Stimulated activated CD4-positive, alpha-beta T cell treated with anti-CD3 and anti-CD28 coated beads, Interleukin-15, amount 100 ng/mL, for 1 hour (primary cell): ENCODE measurements around the gene ODC1.
"Not testable (repeated sequence)": the region's sequence is repeated elsewhere in the genome, so short reads cannot be mapped to it uniquely, and the experiment has no call there.

ENCODE experiments used
- DNase-seq, 2 donors: peaks; one replicate each; pipeline ENCODE4 v3.0.0-alpha.2; 2020; ENCODE audit warnings: low read depth in 1 of 2, low spot score in 1 of 2

ODC1 gene

DNA sequence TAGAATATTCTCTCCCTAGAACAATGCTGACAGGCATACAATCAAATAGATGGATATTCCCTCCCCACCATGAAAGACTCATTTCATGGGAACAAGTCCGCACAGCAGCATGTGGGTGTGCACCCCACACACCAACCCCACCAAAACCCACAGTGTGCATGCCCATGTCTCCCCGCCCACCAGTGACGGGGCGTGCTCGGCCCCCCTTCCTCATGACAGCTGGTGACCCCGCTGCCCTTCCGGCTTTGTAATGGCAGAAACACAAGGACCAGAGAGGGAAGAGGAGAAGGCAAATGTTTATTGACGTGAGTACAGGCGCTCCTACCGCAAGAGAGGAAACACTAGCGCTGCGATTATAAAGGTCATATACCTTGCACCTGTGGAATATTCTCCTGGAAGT lies 30.8 kb upstream of the ODC1 start:
- DNase-seq, result no peak

DNA sequence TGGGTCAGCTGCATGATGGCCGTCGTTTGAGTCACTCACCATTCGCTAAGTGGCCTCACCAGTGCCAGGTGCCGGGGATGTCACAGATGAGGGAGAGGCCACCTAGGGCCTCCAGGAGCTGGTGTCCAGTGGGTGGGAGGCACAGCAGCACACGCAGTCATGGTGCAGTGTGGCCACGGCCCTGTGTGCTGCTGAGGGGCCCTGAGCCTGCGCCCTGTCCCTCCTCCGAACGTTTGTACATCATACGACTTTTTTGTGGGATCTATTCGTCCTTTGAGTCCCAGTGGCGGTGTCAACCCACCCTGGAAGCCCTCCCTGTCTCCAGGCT lies 30.1 kb upstream of the ODC1 start:
- DNase-seq, result no peak

DNA sequence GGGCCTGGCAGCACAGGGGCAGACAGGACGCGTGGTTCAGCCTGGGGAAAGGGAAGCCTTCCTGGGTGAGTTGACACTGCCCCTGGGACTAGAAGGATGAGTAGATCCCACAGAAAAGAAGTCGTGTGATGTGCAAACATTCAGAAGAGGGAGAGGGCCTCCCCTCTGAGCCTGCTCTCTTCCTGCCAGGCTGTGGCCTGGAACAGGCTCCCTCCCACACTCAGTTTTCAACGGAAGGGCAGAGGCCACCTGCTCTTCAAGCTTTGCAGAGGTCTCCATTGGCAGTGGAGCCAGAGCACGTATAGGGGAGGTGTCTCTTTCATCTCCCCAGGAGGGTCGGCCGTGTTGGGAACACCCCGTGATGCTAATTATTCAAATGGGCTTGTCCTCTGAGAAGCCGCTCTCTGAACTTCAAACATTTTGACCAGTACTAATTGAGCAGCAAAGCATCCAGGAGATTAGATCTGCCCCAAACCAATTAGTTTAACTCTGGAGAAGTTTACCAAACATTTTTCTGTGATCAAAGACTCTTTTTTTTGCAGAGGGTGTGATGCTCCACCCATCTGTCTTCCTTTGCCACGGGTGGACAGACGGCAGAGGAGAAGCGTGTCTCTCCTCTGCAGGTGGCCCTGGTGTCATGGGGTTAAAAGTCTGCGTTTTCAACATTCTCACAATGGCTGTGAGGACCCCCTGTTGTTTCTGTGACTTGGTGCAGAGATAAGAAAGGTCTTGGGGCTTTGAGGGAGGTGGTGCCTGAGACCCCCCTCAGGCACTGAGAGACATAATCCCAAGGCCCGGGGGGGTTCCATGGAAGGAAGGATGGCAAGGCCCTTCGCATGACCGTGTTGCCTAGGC lies 29.5 kb upstream of the ODC1 start:
- DNase-seq, result no peak

DNA sequence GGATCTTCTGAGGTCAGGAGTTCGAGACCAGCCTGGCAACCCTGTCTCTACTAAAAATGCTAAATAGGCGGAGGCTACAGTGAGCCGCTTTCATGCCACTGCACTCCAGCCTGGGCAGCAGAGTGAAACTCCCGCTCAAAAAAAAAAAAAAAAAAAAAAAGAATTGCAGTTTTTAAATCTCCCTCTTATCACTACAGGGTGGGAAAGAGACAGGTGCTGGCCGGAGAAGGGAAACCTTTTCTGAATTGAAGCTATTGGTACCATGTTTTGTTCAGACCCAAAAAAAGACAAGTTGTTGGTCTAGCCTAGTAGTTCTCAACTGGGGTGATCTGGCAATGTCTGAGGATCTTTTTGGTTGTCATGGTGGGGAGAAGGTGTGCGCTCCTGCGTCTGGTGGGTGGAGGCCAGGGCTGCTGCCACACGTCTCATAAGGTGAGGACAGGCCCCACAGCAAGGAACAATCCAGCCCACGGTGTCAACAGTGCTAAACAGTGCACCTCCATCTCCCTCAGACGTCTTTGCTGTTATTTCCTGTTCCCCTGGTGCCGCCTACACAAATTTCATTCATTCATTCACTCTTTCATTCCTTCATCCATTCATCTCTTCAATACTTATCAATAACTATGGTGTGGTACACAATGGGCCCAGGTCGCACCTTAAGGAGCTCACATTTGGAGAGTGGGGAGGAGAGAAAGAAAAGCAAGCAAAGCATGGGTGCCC lies 28.8 kb upstream of the ODC1 start:
- no peak for DNase-seq

DNA sequence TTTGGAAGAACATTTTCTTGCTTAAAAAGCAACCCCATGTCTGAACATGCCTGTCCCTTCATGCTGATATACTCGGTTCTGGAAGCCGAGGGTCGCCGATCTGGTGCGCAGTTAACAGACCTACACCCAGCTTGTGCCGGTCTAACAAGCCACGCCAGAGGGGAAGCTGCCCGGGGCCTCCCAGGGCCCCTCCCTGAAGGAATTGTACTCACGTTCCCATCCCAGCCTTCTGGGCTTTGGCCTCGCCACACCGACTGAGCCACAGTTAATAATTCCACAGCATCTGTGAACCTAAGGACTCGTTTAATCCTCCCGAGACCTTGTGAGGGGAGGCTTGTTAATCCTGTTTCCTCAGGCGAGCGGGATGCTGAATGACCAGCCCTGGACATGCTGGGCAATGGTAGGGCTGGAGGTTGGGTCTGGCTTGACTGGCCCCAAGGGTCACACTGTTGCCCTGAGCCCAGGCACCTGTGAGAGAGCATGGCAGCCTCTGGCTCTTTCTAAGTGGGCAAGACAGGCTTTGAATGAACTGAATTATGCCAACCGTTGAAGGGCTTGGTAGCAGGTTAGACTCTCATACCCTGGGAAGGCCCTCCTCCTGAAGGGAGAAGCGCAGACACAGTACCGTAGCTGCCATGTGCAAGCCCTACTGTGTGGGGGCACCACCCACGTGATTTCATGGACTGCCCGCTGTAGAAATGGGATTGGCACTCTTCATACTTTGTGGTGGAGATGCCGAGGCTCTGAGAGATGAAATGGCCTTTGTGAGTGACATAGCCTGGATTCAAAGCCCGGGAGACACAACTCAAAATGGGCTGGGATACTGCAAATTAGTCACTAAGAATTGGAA lies 27.9 kb upstream of the ODC1 start:
- DNase-seq, result no peak

DNA sequence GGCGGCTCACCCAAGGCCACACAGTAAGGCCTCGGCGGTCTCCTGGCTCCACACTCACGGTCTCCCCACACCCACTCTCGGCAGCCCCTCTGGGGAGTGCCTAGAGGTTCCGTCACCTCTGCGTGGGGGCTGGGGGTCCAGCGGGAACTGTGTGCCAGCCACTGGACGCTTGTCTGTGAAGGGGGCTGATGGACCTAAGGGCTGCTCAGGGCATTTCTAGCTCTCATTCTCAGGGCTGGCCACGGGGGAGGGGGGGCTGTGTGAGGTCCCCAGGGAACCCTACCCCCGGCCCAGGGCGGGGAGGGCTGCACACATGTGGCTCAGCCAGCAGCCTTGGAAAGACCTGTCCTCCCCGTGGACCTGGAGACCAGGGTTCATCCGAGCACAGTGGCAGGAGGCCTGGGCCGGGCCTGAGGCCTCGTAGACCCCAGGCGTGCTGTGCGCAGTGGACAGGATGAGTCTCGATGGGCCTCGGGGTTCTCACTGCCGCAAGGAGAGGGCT lies 27.1 kb upstream of the ODC1 start:
- no peak for DNase-seq

DNA sequence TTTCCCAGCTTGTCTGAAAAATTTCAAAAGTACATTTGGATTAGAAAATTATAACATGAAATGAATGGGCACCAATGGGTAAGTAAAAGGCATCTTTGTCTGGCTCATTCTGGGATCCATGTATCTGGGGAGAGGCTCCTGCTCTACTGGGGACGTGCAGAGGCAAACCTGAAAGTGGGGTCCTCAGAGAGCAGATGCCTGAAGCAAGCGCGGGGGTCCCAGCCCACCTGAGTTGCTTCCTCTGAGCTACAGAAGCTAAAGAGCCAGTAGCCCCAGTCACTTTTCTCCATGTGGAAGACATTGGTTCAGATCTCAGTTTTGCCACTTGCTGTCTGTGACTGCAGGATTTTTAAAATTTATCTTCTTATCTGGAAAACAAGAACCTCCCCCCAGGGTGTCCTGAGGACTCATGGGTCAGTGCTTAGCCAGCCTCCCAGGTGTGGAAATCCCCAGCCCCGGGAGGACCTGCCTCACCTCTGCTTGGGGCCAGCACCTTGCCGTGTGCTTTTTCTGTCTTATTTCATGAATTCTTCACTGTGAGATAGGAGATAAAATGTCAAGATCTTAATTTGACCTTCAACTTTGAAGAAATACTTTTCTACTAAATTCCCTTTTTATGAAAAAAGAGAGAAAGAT lies 25.1 kb upstream of the ODC1 start:
- DNase-seq, result no peak

DNA sequence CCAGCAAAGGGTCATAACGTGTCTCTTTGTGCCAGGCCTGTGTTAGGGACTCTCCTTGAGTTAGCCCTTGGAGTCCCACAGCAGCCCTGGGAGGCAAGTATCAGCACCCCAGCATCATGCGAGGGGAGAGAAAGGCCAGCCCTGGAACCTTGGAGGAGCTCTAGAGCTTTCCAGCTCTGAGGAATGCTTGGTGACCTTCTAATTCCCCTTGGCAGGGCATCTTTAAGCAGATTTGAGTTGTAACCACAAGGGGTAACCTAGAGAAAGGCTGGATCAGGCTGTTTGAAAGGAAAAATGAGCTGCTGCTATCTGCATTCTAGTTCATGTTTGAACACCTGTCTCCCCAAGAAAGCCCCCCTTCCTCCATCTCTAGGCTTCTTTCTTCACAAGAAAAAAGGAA lies 23.8 kb upstream of the ODC1 start:
- no peak for DNase-seq

DNA sequence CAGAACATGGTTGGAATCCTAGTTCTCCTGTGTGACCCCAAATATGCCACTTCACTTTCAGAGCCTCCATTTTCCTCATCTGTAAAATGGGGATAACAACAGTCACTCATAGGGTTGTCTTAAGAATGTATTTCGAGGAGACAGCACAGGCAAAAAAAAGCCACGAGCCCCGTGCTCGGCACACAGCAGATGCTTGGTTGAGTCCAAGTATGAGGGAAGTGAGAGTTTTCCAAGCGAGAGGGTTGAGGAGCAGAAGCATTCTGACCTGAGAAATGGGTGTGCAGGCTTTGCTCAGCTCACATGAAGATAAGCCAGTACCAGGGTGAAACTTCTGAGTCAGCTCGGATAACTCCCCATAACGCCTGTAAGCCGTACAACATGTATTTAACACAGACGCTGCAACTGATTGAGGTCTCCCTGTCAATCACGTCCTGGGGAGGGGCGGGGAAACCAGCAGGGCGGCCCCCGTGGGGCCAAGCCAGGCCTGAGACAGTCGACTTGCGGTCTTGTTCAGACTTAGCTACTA lies 23.0 kb upstream of the ODC1 start:
- DNase-seq, result no peak

DNA sequence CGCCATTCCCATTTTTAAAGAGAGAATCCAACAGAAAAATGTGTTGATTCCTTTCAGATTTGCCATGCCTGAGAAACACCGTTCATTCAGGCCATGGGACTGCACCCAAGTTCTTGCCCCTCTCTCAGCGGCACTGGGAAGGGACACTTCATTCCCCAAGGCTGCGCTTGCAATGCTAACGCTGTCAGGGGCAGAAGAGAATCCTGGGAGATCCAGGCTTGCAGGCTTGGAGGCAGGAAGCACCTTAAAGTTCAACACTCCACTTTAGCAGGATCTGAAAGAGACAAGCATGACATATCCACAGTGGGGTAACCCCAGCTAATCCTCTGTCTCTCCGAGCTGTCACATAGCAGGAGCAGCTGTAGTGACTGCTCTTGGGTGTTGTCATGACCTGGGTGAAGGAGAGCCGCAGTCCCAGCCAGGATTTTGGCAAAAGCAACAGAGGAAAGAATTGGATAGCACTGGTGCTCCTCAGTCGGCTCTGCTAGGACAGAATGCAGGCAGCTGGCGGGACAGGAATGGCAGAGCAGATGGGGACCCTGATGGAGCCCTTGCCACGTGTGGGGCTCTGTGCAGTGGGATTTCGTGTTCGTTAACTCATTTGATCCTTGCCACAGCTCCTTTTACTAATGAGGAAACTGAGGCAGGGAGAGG lies 22.0 kb upstream of the ODC1 start:
- DNase-seq, result no peak

DNA sequence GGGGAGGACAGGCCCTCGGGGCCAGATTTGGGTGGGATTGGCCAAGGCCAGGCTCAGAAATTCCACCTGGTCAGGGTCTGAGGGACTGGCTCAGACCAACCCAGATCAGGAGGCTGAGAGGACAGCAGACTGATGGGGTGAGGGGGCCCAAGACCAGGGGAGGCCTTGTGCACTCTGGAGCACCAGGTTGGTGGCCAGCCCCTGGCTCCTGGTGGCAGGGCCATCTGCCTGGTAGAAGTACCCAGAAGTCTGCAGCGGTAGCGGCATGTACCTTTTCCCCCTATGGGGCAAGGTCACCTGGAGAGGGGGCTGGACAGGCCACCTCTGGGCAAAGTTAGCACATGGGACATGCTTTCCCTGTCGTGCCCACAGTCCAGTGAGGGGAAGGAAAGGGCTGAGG lies 21.2 kb upstream of the ODC1 start:
- DNase-seq, result no peak

DNA sequence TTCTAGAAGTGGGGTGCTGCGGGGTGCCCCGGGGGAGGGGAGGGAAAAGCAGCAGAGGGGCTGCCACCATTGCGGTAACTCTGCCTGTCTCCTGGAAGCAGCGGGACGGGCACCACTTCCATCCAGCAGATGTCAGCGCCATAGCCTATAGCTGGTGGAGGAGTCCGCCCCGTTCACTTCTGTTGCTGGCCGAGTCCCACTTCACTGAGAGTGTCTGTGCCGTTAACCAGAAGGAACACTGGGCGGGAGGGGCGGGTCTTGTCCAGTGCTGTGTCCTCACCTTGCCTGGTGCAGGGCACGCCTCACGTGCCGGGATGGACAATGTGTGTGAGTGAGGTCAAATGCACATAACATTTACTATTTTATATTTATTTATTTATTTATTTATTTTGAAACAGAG lies 19.3 kb upstream of the ODC1 start:
- DNase-seq, result no peak

DNA sequence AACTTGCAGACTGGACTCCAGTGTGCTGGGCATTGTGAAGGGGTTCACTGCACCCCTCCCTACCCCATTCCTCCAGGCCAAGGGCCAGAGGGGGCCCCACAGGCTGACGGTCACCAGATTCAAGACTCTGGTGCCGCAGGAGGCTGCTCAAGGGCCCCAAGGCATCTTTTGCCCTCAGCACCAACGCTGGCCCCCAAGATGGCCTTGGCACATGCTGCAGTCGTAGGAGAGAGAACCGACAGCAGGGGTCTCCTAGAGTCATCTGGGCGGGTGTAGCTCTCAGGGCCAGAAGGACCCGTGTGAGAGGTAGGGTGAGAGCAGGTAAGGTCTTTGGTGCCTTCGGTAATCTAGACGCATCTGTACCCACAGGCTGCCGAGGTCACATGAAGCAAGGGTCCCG lies 18.7 kb upstream of the ODC1 start:
- no peak for DNase-seq

DNA sequence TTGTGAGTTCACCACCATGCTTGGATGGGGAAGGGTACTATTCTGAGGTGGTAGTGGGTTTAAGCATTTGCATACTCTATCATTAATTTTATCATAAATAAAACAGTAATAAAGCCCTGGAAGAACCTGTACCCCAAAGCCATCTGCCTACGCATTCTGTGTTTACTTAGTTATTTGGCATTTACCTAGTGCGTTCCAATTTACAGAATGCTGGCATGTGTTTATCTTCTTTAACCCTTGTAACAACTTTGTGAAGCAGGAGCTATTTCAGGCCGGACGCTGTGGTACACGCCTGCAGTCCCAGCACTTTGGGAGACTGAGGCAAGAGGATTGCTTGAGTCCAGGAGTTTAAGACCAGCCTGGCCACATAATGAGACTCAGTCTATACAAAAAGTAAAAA lies 17.8 kb upstream of the ODC1 start:
- no peak for DNase-seq

DNA sequence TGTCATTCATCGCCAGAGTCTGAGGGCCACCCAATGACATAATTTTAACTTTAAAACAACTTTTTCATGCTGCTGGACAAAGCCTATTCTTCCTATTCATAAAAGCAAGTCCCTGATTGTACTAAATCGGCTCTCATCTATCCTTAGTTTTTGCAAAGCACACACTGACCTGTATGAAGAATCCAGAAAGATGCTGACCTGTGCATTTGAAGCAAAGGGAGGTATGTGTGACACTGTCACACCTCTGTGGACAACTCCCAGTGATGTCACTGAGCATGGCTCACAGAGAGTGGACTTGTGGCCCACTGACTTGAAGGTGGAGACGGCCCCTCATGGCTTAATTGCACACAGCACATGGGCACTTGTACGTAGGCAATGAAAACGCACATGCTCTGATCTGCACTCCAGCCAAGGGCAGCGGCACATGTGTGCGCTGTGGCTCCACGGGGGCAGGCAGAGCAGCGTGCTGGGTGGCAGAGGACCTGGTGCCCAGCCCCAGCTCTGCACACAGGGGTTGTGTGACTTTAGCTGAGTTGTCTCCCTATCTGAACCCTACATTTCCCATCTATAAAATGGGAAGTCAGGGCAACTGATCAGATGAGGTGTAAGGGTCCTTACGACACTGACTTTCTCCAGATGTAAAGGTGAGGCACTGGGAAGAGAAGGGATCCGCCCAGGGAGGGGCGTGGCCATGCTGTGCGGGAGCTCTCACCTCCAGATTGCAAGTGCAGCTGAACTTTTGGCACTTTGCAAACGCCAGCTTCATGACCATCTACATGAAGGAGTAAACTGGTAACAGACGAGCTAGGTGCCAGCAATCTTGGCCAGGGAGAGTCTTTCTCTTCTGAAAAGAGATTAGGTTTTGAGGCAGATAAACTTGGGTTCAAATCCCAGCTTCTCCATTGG lies 14.3 kb upstream of the ODC1 start:
- DNase-seq, result no peak

DNA sequence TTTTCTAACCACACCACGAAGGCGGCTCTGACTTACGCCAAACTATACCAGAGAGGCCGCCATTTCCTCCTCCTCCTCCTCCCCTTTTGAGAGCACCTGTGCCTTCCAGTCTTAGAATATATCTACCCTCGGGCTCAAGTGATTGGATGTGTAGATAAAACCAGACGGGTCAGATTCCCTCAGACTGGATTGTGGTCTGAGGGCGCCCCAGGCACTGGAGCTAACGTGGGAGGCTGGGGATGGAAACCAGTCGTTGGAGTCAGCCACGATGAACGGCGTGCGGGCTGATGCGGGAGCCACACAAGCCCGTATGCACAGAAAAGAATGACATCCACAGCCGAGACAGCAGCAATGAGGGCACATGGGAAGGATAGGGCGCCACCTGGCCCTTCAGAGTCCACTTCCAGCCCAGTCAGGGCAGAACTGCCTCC lies 12.3 kb upstream of the ODC1 start:
- DNase-seq, result no peak

DNA sequence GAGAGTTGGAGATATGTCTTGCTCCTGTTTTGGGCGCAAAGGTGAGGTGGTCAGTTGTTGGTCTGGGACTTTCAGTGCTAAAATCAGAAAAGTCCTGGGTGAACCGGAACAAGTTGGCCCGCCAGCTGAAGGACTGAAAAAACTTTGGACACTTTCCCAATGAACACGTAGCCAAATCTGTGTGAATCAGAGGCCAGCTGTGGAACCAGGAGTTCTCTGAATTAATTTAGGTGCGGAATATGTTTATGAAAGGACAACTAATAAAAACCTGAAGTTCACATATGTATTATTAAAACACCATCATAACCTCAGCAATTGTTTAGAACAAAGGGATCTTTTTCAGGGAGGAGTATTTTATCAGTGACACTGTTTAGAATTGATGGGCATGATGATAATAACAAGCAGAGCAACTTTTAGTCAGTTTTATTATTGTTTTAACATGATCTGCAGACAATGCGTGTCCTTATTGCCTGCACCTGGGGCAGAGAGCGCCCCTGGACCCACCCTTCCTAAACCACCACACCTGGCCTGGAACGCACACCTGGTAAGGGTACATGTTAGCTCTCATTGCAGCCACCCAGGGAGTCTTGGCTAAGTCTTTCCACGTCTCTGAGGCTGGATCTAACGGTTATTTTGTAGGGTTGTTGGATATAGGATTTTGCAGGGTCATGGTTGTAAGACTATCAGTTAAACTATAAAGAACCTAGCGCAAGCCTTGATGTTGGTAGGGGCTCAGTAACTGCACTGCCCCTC lies 9.9 kb upstream of the ODC1 start:
- DNase-seq, result no peak

DNA sequence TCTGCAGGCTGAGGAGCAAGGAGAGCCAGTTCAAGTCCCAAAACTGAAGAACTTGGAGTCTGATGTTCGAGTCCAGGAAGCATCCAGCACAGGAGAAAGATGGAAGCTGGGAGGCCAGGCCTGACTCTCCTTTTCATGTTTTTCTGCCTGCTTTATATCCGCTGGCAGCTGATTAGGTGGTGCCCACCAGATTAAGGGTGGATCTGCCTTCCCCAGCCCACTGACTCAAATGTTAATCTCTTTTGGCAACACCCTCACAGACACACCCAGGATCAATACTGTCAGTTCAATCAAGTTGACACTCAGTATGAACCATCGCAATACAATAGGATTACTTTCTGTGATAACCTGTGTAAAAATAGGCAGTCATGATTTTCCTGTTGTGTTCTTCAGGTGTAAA lies 9.1 kb upstream of the ODC1 start:
- DNase-seq, result not testable (repeated sequence)

DNA sequence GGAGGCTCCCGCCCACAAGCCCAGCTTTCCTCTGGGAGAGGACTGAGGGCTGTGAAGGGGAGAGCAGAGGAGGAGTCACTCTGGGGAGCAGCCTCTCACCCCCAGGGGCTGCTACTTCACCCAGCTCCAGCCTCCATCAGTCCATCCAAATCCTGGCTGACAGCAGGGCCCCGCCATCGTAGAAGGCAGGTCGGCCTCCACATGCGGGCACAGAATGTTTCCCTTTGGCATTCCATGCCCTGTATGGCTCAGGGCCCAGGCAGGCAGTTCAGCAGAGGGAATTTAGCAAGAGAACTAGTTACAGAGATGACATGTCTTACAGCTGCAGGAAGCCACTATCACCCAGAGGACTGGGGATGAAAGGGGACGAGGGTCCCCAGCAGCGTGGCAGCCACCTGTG lies 6.4 kb upstream of the ODC1 start:
- no peak for DNase-seq
